Glomerular endothelial cell (primary cell): ENCODE measurements around the gene LMBRD1. TPM values are rescaled to one million over a fixed set of nuclear protein-coding genes. Genes with fewer than 3 reads are reported as not detected.
"Not testable (repeated sequence)": the region's sequence is repeated elsewhere in the genome, so short reads cannot be mapped to it uniquely, and the experiment has no call there.

Experiments used
- DNase-seq: peaks from one replicate; pipeline ENCODE4 v3.0.0-alpha.2; 2011; ENCODE audit warnings: low read depth, low spot score; ENCODE audit errors: extremely low read depth
- total RNA-seq: library from RNA; depleted of rRNA; stranded (reverse); fragments of >200 nt; gene quantifications from 2 replicates; pipeline ENCODE4 v1.2.3, GENCODE V29; 2015

LMBRD1 gene
- total RNA-seq, 1 donor from 2014 or later = 34.5 TPM

- no peak for DNase-seq
These were observed 39.9 kb downstream of the LMBRD1 start for GRCh38 chr6:69756907-69757306.

DNA sequence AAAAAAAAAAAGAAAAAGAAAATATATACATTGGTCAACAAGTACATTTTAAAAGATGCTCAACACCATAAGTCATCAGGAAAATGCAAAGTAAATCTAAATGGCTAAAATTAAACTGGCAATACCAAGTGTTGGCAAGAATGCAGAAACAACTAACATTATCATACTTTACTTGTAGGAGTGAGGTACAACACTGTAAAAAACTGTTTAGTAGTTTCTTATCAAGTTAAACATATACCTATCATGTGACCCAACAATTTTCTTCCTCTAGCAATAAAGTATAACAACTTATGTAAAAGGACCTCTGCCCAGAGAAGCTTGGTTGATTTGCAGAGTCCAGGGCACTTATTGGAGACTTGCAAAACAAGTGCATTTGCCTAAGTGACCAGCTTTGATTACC is 40.4 kb downstream of the LMBRD1 start:
- DNase-seq = no peak

GRCh38 chr6:69735027-69735426 is 61.8 kb downstream of the LMBRD1 start:
- no peak for DNase-seq

DNA sequence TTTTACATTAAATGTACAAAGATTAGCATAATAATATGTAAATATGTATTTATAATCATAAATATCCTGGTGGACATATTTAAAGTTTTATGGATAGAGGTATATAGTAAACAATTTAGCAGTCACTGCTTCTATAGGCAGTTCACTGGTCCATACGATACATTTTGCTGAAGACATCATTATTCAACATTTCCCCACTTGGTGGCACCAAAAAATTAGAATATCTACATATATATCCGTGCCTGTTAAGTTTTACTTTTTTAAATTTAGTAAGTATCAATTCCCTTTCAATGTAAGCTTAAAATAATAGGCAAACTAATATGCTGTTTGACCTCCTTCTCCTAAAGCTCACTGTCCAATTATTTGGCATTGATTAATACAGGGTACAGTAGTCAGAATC is 64.2 kb downstream of the LMBRD1 start:
- no peak for DNase-seq

GRCh38 chr6:69732045-69732444 is 64.8 kb downstream of the LMBRD1 start:
- DNase-seq = no peak

DNA sequence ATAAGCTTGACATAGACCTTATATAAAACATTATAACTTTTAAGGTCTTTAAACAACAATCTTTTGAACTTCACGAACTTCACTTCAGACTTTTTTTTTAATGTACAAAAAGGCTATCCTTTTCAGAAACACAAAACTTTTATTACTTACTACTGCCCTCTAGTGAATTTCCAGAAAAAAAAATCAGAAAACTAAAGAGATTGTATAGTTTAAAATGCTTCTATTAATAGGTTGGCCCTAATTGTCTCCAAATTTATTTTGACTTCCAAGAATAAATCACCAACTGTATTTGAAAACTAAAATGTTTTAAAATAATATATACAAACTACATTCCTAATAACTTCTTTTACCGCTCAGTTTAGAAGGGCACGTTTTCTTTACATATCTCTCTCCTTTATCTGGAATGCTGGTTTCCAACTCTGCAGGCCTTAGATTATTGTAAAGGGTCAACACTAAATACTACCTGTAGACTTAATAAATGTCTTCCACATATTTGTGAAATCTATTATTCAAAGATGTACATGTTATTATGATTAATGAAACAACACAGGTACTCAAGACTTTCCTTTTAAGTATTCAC is 66.8 kb downstream of the LMBRD1 start:
- DNase-seq = no peak

GRCh38 chr6:69722683-69723082 is 74.1 kb downstream of the LMBRD1 start:
- DNase-seq = no peak

- no peak for DNase-seq
These were observed 77.1 kb downstream of the LMBRD1 start for GRCh38 chr6:69719602-69720193.

- DNase-seq = no peak
These were observed 90.1 kb downstream of the LMBRD1 start for GRCh38 chr6:69706724-69707123.

DNA sequence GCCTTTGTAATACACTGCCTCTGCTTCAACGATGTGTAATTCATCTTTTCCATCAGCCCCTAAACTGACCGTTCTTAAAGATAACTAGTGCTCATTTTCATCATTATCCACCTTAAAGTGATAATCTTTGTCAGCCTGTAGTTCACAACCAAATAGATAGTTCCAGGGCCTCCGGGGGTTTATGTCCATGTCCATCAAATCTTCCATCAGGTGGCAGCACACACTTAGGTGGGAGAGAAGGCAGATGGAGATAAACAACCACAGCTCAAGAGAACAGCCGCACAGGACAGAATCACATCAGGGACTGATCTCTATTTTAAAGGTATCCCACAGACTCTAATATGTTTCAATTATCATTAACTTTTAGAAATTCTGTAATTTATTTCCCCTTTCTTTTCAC is 90.9 kb downstream of the LMBRD1 start:
- DNase-seq = no peak

- no peak for DNase-seq
These were observed 91.9 kb downstream of the LMBRD1 start for GRCh38 chr6:69704916-69705315.

- no peak for DNase-seq
These were observed 97.2 kb downstream of the LMBRD1 start for GRCh38 chr6:69699655-69700054.

GRCh38 chr6:69696273-69696672 is 100.5 kb downstream of the LMBRD1 start:
- no peak for DNase-seq

DNA sequence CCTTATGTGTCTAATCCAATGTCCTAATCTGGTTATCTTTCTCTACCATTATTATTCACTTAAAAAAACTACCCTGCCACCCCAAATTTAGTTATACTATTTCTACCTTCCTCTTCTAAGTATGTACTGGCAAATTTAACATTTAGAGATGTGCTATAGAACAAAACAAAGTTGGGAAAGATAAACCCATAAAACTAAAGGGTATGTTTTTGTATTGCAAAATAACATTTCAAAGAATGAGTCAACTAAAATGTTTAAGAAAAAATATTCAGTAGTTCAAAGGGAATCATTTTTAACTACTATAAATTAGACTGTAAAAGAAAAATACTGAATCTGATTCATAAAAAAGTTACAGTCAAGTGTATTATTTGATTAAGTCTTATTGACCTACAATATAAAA is 103.0 kb downstream of the LMBRD1 start:
- no peak for DNase-seq

DNA sequence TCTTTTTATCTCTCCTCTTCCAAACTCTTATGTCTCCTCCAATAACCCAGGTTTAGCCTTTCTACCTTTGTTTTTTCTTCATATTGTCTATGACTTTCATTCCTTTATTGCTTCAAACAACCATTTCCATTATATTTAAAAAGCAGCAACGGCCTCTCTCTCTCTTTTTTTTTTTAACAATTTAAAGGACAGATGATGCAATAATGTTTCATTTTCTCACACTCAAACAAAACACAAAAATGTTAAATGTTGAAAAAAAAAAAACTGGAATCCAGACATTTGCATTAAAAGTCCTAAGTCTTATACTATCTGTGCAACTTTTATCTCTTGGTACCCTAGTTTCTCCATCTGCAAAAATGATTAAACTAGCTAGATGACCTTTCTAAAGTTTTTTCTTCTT is 105.8 kb downstream of the LMBRD1 start:
- no peak for DNase-seq

GRCh38 chr6:69680302-69680701 is 116.5 kb downstream of the LMBRD1 start:
- no peak for DNase-seq

DNA sequence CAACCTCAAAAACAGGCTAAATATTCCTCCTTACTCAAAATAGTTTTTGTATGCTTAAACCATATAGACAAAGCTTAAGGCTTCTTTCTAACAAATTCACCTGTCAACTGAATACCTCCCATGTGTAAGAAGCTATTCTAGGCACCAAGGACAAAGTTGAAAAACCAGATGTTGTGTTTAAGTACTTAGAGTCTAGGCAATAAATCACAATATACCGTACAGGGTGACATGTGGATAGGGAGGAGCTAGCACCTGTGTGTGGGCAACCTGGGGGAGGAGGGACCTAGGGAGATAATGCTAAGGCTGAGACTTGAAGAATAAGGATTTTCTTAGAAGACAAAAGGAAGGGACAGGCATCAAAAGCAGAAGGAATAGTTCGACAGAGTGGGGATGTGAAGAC is 123.5 kb downstream of the LMBRD1 start:
- no peak for DNase-seq

GRCh38 chr6:69668916-69669315 is 127.9 kb downstream of the LMBRD1 start:
- DNase-seq = no peak

DNA sequence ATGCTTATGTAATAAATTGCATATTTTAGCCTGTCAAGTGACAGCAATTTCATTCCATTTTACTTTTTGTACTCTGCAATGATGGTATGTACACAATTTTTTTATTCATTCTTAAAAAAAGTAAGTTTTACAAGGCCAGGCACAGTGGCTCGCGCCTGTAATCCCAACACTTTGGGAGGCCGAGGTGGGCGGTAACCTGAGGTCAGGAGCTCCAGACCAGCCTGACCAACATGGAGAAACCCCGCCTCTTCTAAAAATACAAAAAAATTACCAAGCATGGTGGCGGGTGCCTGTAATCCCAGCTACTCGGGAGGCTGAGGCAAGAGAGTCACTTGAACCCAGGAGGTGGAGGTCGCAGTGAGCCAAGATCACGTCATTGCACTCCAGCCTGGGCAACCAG is 130.0 kb downstream of the LMBRD1 start:
- not testable (repeated sequence) for DNase-seq

- DNase-seq = no peak
These were observed 131.4 kb downstream of the LMBRD1 start for GRCh38 chr6:69665437-69665836.

DNA sequence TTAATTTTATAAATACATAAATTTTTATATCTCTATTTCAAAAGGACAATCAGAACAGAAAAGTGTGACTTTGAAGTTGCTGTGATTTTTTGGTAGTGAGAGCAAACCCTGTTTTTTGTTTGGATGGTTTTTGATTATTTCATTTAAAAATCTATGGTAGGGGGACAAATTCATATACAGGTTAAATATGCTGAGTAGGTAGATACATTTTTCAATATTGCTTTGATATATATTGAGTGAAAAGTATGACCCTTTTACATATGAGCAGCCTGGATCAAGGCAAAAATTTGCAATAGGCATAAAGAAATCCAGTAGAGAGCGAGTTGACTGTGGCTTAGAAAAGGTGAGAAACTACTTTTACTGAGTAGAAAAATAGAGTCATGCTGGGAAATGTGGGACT is 132.3 kb downstream of the LMBRD1 start:
- DNase-seq = no peak

DNA sequence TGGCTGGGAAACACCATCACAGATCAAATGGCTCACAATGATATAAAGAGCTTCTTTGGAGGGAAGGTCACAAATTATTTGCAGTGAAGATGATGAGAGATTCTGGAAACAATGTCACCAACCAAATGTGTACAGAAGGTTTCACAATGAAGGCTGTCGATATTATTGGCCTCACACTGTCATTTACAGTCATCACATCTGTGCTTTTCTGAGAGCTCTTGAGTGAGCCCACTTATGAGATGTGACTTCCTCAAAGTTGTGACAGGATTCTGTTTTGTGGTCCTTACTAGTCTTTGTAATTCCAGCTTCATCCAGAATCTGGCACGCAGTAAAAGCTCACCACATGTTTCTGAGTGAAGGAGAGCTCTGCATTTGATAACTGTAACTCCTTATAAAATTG is 133.6 kb downstream of the LMBRD1 start:
- no peak for DNase-seq

GRCh38 chr6:69650703-69651102 is 146.1 kb downstream of the LMBRD1 start:
- DNase-seq = no peak
